Astrocyte (in vitro differentiated cells and primary cell): ENCODE measurements around the gene EFCAB9. TPM values are rescaled to one million over a fixed set of nuclear protein-coding genes. Genes with fewer than 3 reads are reported as not detected.

Experiments used
- DNase-seq: peaks from one replicate; pipeline ENCODE4 v3.0.0-alpha.2; 2010; ENCODE audit warnings: low read depth
- FAIRE-seq: peaks from 2 replicates; lab custom pipeline; 2011; peaks lifted over from hg19 to GRCh38; lab: Jason Lieb, UNC
- H2AFZ ChIP-seq: 2 replicates; pipeline ENCODE4 v1.6.0; 2012; ENCODE audit warnings: low read depth, low read length, inconsistent platforms
- H3K27ac ChIP-seq: 2 replicates; pipeline ENCODE4 v1.5.1; 2011; ENCODE audit warnings: low read depth, low read length, inconsistent platforms
- H3K27me3 ChIP-seq: 2 replicates; pipeline ENCODE4 v1.6.0; 2011; ENCODE audit warnings: low read length, inconsistent platforms; ENCODE audit not compliant: insufficient read depth
- H3K36me3 ChIP-seq: 2 replicates; pipeline ENCODE4 v1.5.1; 2011; ENCODE audit warnings: low read length, inconsistent platforms; ENCODE audit not compliant: insufficient read depth
- H3K4me1 ChIP-seq: 2 replicates; pipeline ENCODE4 v1.5.1; 2011; ENCODE audit warnings: low read length, inconsistent platforms; ENCODE audit not compliant: insufficient read depth
- H3K4me2 ChIP-seq: 2 replicates; pipeline ENCODE4 v1.6.0; 2012; ENCODE audit warnings: low read length, inconsistent platforms
- H3K4me3 ChIP-seq: 2 replicates; pipeline ENCODE4 v1.5.1; 2011; ENCODE audit warnings: low read depth, mild to moderate bottlenecking, low read length, inconsistent platforms; ENCODE audit not compliant: insufficient read depth
- H3K79me2 ChIP-seq: 2 replicates; pipeline ENCODE4 v1.6.0; 2012; ENCODE audit warnings: mild to moderate bottlenecking, low read length, inconsistent platforms; ENCODE audit not compliant: insufficient read depth
- H3K9ac ChIP-seq: 2 replicates; pipeline ENCODE4 v1.6.0; 2012; ENCODE audit warnings: mild to moderate bottlenecking, low read length, inconsistent platforms
- H3K9me3 ChIP-seq: 2 replicates; pipeline ENCODE4 v1.5.1; 2012; ENCODE audit warnings: low read depth, mild to moderate bottlenecking, low read length, inconsistent platforms; ENCODE audit not compliant: insufficient read depth
- H4K20me1 ChIP-seq: 2 replicates; pipeline ENCODE4 v1.6.0; 2012; ENCODE audit warnings: low read length, inconsistent platforms; ENCODE audit not compliant: insufficient read depth
- H3K27ac Mint-ChIP-seq: one replicate; pipeline ENCODE4 v1.8.0; 2021; ENCODE audit warnings: mild to moderate bottlenecking, mixed read lengths; ENCODE audit not compliant: unreplicated experiment
- H3K27me3 Mint-ChIP-seq: one replicate; pipeline ENCODE4 v1.8.0; 2021; ENCODE audit warnings: low read depth, mixed read lengths; ENCODE audit not compliant: unreplicated experiment
- H3K36me3 Mint-ChIP-seq: one replicate; pipeline ENCODE4 v1.8.0; 2021; ENCODE audit warnings: low read depth, mixed read lengths; ENCODE audit not compliant: unreplicated experiment
- H3K4me1 Mint-ChIP-seq: one replicate; pipeline ENCODE4 v1.8.0; 2021; ENCODE audit warnings: low read depth, mixed read lengths; ENCODE audit not compliant: unreplicated experiment
- H3K4me3 Mint-ChIP-seq: one replicate; pipeline ENCODE4 v1.8.0; 2021; ENCODE audit warnings: mild to moderate bottlenecking, moderate library complexity, mixed read lengths; ENCODE audit not compliant: unreplicated experiment
- H3K9me3 Mint-ChIP-seq: one replicate; pipeline ENCODE4 v1.8.0; 2021; ENCODE audit warnings: mild to moderate bottlenecking, mixed read lengths; ENCODE audit not compliant: unreplicated experiment
- CTCF ChIP-seq: IDR thresholded peaks from 2 replicates; pipeline ENCODE4 v1.5.1; 2011; ENCODE audit warnings: low read depth, mild to moderate bottlenecking, inconsistent platforms, low read length, moderate library complexity; ENCODE audit not compliant: insufficient read depth
- EZH2 ChIP-seq: IDR thresholded peaks from 2 replicates; pipeline ENCODE4 v1.6.1; 2012; ENCODE audit warnings: mild to moderate bottlenecking, low read length, inconsistent platforms; ENCODE audit not compliant: insufficient read depth
- total RNA-seq: library from RNA; stranded (reverse); gene quantifications from 2 replicates; pipeline ENCODE4 v1.2.1, GENCODE V29; 2021

Gene EFCAB9
- total RNA-seq, 1 donor from 2014 or later: not detected

GRCh38 chr5:172209714-172210113, 15.7 kb downstream of the EFCAB9 start:
- no peaks in the 10 kb centered on the region for H3K27me3 Mint-ChIP-seq
- no peak overlapping the region for H3K4me2 ChIP-seq
- FAIRE-seq: no peak

GRCh38 chr5:172211676-172212075, 17.7 kb downstream of the EFCAB9 start:
- no peak overlapping the region for H3K27ac Mint-ChIP-seq
- no peaks in the 10 kb centered on the region for H3K9me3 ChIP-seq
- DNase-seq (no peak), FAIRE-seq (no peak)
- H3K36me3 Mint-ChIP-seq: peaks cover 10% of the 10 kb centered on the region
- H3K27me3 ChIP-seq: no peaks in the 10 kb centered on the region
- no peak overlapping the region for H3K9ac ChIP-seq
- peaks cover 7% of the 10 kb centered on the region for H3K4me1 Mint-ChIP-seq
- H3K36me3 ChIP-seq: peaks cover 23% of the 10 kb centered on the region
- H3K4me2 ChIP-seq: no peak overlapping the region
- no peak overlapping the region for H3K4me3 Mint-ChIP-seq
- H3K27me3 Mint-ChIP-seq: no peaks in the 10 kb centered on the region
- H3K9me3 Mint-ChIP-seq: no peaks in the 10 kb centered on the region
- H3K79me2 ChIP-seq: peaks cover 22% of the 10 kb centered on the region
- peaks cover 40% of the 10 kb centered on the region for H4K20me1 ChIP-seq
- H3K4me3 ChIP-seq: no peak overlapping the region
- H3K27ac ChIP-seq: no peak overlapping the region
- no peaks in the 10 kb centered on the region for H3K4me1 ChIP-seq
- H2AFZ ChIP-seq: no peak overlapping the region
- TF ChIP-seq CTCF (no peak), EZH2 (no peak)

More at GRCh38 chr5:172209714-172210113, 15.7 kb downstream of the EFCAB9 start:
- H3K4me1 ChIP-seq: no peaks in the 10 kb centered on the region
- no peak overlapping the region for H3K9ac ChIP-seq
- H3K4me3 ChIP-seq: no peak overlapping the region
- Mint-ChIP-seq H3K36me3 (peaks cover 10% of the 10 kb centered on the region), H3K9me3 (no peaks in the 10 kb centered on the region), H3K4me3 (no peak overlapping the region), H3K27ac (no peak overlapping the region), H3K4me1 (peaks cover 5% of the 10 kb centered on the region)
- no peak for DNase-seq
- no peaks in the 10 kb centered on the region for H3K27me3 ChIP-seq
- H3K36me3 ChIP-seq: peaks cover 20% of the 10 kb centered on the region
- peaks cover 26% of the 10 kb centered on the region for H4K20me1 ChIP-seq
- peaks cover 7% of the 10 kb centered on the region for H3K79me2 ChIP-seq
- no peak overlapping the region for H3K27ac ChIP-seq
- H2AFZ ChIP-seq: no peak overlapping the region
- TF ChIP-seq EZH2 (no peak), CTCF (no peak)
- H3K9me3 ChIP-seq: no peaks in the 10 kb centered on the region

DNA sequence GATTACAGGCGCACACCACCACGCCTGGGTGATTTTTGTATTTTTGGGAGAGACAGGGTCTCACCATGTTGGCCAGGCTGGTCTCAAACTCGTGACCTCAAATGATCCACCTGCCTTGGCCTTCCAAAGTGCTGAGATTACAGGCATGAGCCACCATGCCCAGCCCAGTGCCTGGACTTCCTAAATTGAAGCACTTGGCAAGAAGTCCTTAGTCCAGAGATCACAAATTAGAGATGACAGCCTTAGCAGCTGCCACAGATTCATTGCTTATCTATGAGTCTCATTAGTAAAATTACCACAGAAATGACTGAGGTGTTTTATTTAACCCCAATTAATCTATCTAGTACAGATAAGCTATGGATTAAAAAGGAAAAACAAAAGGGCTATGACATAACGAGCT, 19.2 kb downstream of the EFCAB9 start:
- Histone ChIP-seq H3K9me3 (no peaks in the 10 kb centered on the region), H3K27me3 (no peaks in the 10 kb centered on the region), H3K27ac (no peak overlapping the region), H3K4me1 (no peaks in the 10 kb centered on the region), H3K9ac (no peak overlapping the region), H3K36me3 (peaks cover 26% of the 10 kb centered on the region), H3K4me2 (no peak overlapping the region), H4K20me1 (peaks cover 45% of the 10 kb centered on the region), H2AFZ (no peak overlapping the region), H3K79me2 (peaks cover 34% of the 10 kb centered on the region), H3K4me3 (no peak overlapping the region)
- Mint-ChIP-seq H3K27me3 (no peaks in the 10 kb centered on the region), H3K9me3 (no peaks in the 10 kb centered on the region), H3K36me3 (peaks cover 14% of the 10 kb centered on the region), H3K4me1 (peaks cover 7% of the 10 kb centered on the region), H3K4me3 (no peak overlapping the region), H3K27ac (no peak overlapping the region)
- TF ChIP-seq CTCF (no peak), EZH2 (no peak)
- DNase-seq (no peak), FAIRE-seq (no peak)
